ENCODE measurements around the gene FMOD.
"Not testable (repeated sequence)": the region's sequence is repeated elsewhere in the genome, so short reads cannot be mapped to it uniquely, and the experiment has no call there.

FMOD gene

DNA sequence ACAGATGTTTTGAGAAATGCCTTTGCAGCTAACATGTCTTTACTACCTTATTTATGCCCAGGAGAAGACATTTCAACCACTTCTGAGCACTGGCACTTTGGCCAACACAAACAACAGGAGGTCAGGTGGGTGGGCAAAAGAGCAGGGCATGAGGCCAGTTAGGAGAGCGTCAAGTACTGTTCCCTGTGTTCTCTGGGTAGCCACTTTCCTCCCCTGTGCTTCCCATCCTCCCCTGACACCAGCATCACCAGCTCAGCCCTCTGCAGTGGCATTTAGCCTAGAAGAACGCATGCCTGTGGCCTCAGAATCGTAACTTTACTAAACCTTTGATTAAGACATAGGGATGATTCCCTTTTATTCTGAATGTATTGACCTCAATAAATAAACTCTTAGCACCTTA, 27.3 kb downstream of the FMOD start:
- Histone ChIP-seq H3K27me3 (ENCODE audit: insufficient read depth, low read length) (peaks cover 66% of the 10 kb centered on the region), H3K36me3 (ENCODE audit: insufficient read depth, low read depth, low read length) (no peaks in the 10 kb centered on the region), H3K4me3 (ENCODE audit: low read length) (no peak overlapping the region), H3K9me3 (ENCODE audit: insufficient read depth, low read depth, low read length) (no peaks in the 10 kb centered on the region), H3K9ac (ENCODE audit: low read depth, low read length) (no peak overlapping the region), H3K4me1 (ENCODE audit: insufficient read depth, low read length) (peaks cover 29% of the 10 kb centered on the region; the same call in 1 of the 2 replicates), H3K27ac (ENCODE audit: low read length) (no peak overlapping the region)

DNA sequence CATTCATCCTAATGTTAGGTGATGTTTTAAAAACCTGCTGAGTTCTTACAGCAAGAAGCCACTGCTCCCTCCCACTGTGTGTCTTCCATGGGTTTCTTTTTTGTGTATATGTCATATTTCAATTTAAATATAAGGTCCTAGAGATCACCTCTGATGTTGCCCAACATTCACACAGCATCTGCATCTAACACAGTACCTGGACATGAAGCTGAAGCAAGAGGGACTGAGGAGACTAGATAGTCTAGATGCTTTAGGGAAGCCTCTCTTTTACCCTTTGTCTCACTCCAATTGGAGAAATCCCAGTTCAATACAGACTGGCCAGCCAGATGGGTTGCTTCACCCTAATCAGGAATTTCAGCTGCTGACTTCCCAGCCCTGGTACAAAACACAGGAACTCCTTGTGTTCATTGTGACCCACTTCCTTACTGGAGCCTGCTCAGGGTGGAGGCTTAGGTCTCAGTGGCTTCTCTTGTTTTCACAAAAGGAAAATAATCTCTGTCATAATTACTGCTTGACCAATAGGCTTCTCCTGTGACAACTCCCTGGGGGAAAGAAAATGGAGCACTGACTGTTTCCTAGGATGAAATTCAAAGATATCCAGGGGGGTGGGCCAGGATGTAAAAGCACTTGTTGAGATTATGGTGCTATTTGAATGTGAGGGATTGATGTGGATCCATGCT, 28.3 kb downstream of the FMOD start:
- no peak overlapping the region for H3K9ac ChIP-seq (ENCODE audit: low read depth, low read length)
- no peak overlapping the region for H3K27ac ChIP-seq (ENCODE audit: low read length)
- no peak overlapping the region for H3K4me3 ChIP-seq (ENCODE audit: low read length)
- H3K36me3 ChIP-seq (ENCODE audit: insufficient read depth, low read depth, low read length), result no peaks in the 10 kb centered on the region
- H3K27me3 ChIP-seq (ENCODE audit: insufficient read depth, low read length), result peaks cover 71% of the 10 kb centered on the region
- peaks cover 25% of the 10 kb centered on the region; the same call in 1 of the 2 replicates for H3K4me1 ChIP-seq (ENCODE audit: insufficient read depth, low read length)
- no peaks in the 10 kb centered on the region for H3K9me3 ChIP-seq (ENCODE audit: insufficient read depth, low read depth, low read length)

- H3K4me1 ChIP-seq (ENCODE audit: insufficient read depth, low read length), result peaks cover 20% of the 10 kb centered on the region; the same call in 1 of the 2 replicates
- no peaks in the 10 kb centered on the region for H3K36me3 ChIP-seq (ENCODE audit: insufficient read depth, low read depth, low read length)
- no peak overlapping the region for H3K27ac ChIP-seq (ENCODE audit: low read length)
- peaks cover 77% of the 10 kb centered on the region for H3K27me3 ChIP-seq (ENCODE audit: insufficient read depth, low read length)
- H3K9ac ChIP-seq (ENCODE audit: low read depth, low read length), result no peak overlapping the region
- H3K9me3 ChIP-seq (ENCODE audit: insufficient read depth, low read depth, low read length), result no peaks in the 10 kb centered on the region
- H3K4me3 ChIP-seq (ENCODE audit: low read length), result no peak overlapping the region
Measured at GRCh38 chr1:203321273-203322052, 29.5 kb downstream of the FMOD start.

DNA sequence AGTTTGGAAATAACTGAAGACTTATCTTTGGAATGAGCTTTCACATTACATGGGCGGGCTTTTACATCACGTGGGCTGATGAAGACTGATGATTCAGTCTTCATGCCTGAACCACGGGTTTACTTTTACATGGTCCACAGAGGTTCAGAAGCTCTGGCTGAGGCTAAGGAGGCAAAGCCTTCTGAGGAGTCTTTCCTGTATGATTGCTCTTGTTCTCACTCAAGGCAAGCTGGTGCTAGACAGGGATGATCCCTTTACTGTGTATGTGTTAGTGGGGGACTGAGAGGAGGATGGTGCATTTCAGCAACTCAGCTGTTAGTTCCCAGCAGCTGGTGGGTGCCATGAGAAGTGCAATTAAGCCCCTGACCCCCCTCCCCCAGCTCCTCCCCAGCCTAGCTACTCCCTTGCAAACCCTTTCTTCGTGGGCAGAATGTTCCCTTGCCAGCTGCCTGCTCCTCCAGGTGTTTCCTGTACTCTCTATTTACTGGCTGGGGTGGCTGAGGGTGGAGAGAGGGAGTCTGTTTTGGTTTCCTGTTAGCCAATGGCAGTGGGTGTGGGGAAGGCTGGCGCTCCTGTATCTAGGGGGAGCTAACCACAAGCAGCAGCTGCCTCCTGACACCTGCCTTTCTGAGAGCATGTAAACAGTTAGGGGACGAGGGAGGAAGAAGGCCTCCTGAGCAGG, 30.2 kb downstream of the FMOD start:
- H3K4me1 ChIP-seq (ENCODE audit: insufficient read depth, low read length), result peaks cover 13% of the 10 kb centered on the region; the same call in 1 of the 2 replicates
- no peaks in the 10 kb centered on the region for H3K9me3 ChIP-seq (ENCODE audit: insufficient read depth, low read depth, low read length)
- H3K36me3 ChIP-seq (ENCODE audit: insufficient read depth, low read depth, low read length), result no peaks in the 10 kb centered on the region
- H3K9ac ChIP-seq (ENCODE audit: low read depth, low read length), result no peak overlapping the region
- peaks cover 73% of the 10 kb centered on the region for H3K27me3 ChIP-seq (ENCODE audit: insufficient read depth, low read length)
- H3K4me3 ChIP-seq (ENCODE audit: low read length), result no peak overlapping the region
- no peak overlapping the region for H3K27ac ChIP-seq (ENCODE audit: low read length)

DNA sequence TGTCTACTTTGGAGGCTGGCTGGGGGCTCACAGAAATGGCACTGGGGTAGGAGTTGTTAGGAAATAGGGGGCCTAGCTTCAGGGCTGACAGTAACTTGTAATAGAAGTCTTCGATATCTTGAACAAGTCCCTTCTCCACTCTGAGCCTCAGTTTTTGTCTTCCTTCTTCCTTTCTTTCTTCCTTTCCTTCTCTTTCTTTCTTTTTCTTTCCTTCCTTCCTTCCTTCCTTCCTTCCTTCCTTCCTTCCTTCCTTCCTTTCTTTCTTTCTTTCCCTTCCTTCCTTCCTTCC, 32.7 kb downstream of the FMOD start:
- Histone ChIP-seq H3K27me3 (ENCODE audit: insufficient read depth, low read length) (peaks cover 52% of the 10 kb centered on the region), H3K9me3 (ENCODE audit: insufficient read depth, low read depth, low read length) (no peaks in the 10 kb centered on the region), H3K4me3 (ENCODE audit: low read length) (no peak overlapping the region), H3K4me1 (ENCODE audit: insufficient read depth, low read length) (no peaks in the 10 kb centered on the region), H3K36me3 (ENCODE audit: insufficient read depth, low read depth, low read length) (no peaks in the 10 kb centered on the region), H3K9ac (ENCODE audit: low read depth, low read length) (no peak overlapping the region), H3K27ac (ENCODE audit: low read length) (no peak overlapping the region)

GRCh38 chr1:203317429-203318228, 33.3 kb downstream of the FMOD start:
- Histone ChIP-seq H3K27me3 (ENCODE audit: insufficient read depth, low read length) (peaks cover 46% of the 10 kb centered on the region), H3K27ac (ENCODE audit: low read length) (no peak overlapping the region), H3K36me3 (ENCODE audit: insufficient read depth, low read depth, low read length) (no peaks in the 10 kb centered on the region), H3K9me3 (ENCODE audit: insufficient read depth, low read depth, low read length) (no peaks in the 10 kb centered on the region), H3K9ac (ENCODE audit: low read depth, low read length) (no peak overlapping the region), H3K4me1 (ENCODE audit: insufficient read depth, low read length) (no peaks in the 10 kb centered on the region), H3K4me3 (ENCODE audit: low read length) (no peak overlapping the region)

DNA sequence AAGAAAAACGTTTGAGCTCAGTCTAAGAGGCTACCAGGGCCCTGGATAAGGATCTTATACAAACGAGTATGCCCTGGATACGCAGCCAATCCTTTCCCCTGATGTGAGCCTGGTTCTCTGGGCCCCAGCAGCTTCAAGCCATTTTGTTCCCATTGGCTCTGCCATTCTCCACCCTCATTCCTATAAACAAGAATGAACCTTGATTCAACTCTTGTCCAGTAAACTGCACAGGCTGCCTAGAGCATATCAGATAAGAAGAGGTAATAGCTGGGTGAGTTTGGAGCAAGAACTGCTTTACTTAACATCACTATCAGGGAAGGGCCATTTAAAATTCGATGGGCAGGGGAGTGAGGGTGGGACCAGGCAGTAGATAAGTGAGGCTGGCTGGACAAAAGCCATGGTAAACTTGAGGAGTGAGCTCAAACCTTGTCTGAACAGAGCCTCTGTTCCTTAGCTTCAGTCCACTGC, 34.3 kb downstream of the FMOD start:
- no peaks in the 10 kb centered on the region for H3K4me1 ChIP-seq (ENCODE audit: insufficient read depth, low read length)
- H3K27ac ChIP-seq (ENCODE audit: low read length), result no peak overlapping the region
- H3K9me3 ChIP-seq (ENCODE audit: insufficient read depth, low read depth, low read length), result no peaks in the 10 kb centered on the region
- peaks cover 45% of the 10 kb centered on the region for H3K27me3 ChIP-seq (ENCODE audit: insufficient read depth, low read length)
- no peaks in the 10 kb centered on the region for H3K36me3 ChIP-seq (ENCODE audit: insufficient read depth, low read depth, low read length)
- no peak overlapping the region for H3K4me3 ChIP-seq (ENCODE audit: low read length)
- H3K9ac ChIP-seq (ENCODE audit: low read depth, low read length), result no peak overlapping the region

DNA sequence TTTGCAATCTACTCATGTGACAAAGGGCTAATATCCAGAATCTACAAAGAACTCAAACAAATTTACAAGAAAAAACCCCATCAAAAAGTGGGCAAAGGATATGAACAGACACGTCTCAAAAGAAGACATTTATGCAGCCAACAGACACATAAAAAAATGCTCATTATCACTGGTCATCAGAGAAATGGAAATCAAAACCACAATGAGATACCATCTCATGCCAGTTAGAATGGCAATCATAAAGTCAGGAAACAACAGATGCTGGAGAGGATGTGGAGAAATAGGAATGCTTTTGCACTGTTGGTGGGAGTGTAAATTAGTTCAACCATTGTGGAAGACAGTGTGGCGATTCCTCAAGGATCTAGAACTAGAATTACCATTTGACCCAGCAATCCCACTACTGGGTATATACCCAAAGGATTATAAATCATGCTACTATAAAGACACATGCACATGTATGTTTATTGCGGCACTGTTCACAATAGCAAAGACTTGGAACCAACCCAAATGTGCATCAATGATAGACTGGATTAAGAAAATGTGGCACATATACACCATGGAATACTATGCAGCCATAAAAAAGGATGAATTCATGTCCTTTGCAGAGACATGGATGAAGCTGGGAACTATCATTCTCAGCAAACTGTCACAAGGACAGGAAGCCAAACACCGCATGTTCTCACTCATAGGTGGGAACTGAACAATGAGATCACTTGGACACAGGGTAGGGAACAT, 36.7 kb downstream of the FMOD start:
- H3K27ac ChIP-seq (ENCODE audit: low read length); H3K4me3 ChIP-seq (ENCODE audit: low read length); H3K4me1 ChIP-seq (ENCODE audit: insufficient read depth, low read length); H3K9me3 ChIP-seq (ENCODE audit: insufficient read depth, low read depth, low read length); H3K36me3 ChIP-seq (ENCODE audit: insufficient read depth, low read depth, low read length); H3K9ac ChIP-seq (ENCODE audit: low read depth, low read length): not testable (repeated sequence)
- peaks cover 56% of the 10 kb centered on the region for H3K27me3 ChIP-seq (ENCODE audit: insufficient read depth, low read length)

GRCh38 chr1:203311368-203312301, 39.3 kb downstream of the FMOD start:
- H3K9me3 ChIP-seq (ENCODE audit: insufficient read depth, low read depth, low read length), result no peaks in the 10 kb centered on the region
- peaks cover 19% of the 10 kb centered on the region for H3K4me1 ChIP-seq (ENCODE audit: insufficient read depth, low read length)
- no peak overlapping the region for H3K9ac ChIP-seq (ENCODE audit: low read depth, low read length)
- H3K27me3 ChIP-seq (ENCODE audit: insufficient read depth, low read length), result peaks cover 59% of the 10 kb centered on the region
- no peaks in the 10 kb centered on the region for H3K36me3 ChIP-seq (ENCODE audit: insufficient read depth, low read depth, low read length)
- no peak overlapping the region for H3K4me3 ChIP-seq (ENCODE audit: low read length)
- H3K27ac ChIP-seq (ENCODE audit: low read length), result no peak overlapping the region

DNA sequence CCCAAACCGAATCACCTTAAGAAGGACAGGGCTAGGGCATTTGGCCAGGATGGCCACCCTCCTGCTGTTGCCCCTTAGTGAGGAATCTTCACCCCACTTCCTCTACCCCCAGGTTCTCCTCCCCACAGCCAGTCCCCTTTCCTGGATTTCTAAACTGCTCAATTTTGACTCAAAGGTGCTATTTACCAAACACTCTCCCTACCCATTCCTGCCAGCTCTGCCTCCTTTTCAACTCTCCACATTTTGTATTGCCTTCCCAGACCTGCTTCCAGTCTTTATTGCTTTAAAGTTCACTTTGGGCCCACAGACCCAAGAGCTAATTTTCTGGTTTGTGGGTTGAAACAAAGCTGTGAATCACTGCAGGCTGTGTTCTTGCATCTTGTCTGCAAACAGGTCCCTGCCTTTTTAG, 42.0 kb downstream of the FMOD start:
- Histone ChIP-seq H3K4me3 (ENCODE audit: low read length) (peak overlapping the region; percentile 56; the same call in 1 of the 2 replicates), H3K4me1 (ENCODE audit: insufficient read depth, low read length) (peaks cover 23% of the 10 kb centered on the region), H3K27me3 (ENCODE audit: insufficient read depth, low read length) (peaks cover 79% of the 10 kb centered on the region), H3K9me3 (ENCODE audit: insufficient read depth, low read depth, low read length) (no peaks in the 10 kb centered on the region), H3K9ac (ENCODE audit: low read depth, low read length) (no peak overlapping the region), H3K27ac (ENCODE audit: low read length) (no peak overlapping the region), H3K36me3 (ENCODE audit: insufficient read depth, low read depth, low read length) (no peaks in the 10 kb centered on the region)

Data from iPS-20b (cell line).